ENCODE results near the gene MSL1. TPM values are rescaled to one million over a fixed set of nuclear protein-coding genes. Genes with fewer than 3 reads are reported as not detected.

Gene MSL1
- total and polyA plus RNA-seq, 8 donors: 29.3 to 322 (median 68.4) TPM

DNA sequence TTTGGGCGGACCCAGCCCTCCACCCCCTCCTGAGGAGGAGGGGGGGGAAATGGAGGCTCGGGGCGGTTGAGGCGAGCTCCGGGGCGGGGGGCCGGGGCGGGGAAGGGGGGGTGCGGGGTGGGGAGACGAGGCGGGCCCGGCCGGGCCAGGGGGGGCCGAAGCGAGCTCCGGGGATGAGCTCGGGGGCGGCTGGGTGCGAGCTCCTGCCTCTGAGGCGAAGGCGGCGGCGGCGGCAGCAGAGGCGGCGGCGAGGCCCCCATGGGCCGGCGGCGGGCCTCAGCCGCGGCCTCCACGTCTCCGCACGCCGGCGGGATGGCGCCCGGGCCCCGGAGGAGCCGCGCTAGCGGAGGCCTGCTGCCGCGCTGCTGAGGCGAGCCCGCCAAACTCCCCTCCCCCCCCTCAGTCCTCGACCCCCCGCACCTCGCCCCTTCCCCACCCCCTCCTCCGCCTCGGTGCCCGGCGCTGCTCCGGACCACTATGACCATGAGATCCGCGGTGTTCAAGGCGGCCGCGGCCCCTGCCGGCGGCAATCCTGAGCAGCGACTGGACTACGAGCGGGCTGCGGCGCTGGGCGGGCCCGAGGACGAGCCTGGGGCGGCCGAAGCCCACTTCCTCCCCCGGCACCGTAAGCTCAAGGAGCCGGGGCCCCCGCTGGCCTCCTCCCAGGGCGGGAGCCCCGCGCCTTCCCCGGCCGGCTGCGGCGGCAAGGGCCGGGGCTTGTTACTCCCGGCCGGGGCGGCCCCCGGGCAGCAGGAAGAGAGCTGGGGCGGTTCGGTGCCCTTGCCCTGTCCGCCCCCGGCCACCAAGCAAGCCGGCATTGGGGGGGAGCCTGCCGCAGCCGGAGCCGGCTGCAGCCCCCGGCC, 596 bp downstream of the MSL1 start:
- peaks cover 24 to 52% (median 37%) of the 10 kb centered on the region in 4 donors for H3K4me1 ChIP-seq
- H3K4me3 ChIP-seq: peak overlapping the region; percentile 88 to 100 (median 97)
- TF ChIP-seq POLR2AphosphoS5 (IDR thresholded peaks at IDR 0.05): peak in 2 of 3 donors; percentile 9 to 25
- TF ChIP-seq EP300 (IDR thresholded peaks at IDR 0.05): no peak
- TF ChIP-seq, protein P1, sequence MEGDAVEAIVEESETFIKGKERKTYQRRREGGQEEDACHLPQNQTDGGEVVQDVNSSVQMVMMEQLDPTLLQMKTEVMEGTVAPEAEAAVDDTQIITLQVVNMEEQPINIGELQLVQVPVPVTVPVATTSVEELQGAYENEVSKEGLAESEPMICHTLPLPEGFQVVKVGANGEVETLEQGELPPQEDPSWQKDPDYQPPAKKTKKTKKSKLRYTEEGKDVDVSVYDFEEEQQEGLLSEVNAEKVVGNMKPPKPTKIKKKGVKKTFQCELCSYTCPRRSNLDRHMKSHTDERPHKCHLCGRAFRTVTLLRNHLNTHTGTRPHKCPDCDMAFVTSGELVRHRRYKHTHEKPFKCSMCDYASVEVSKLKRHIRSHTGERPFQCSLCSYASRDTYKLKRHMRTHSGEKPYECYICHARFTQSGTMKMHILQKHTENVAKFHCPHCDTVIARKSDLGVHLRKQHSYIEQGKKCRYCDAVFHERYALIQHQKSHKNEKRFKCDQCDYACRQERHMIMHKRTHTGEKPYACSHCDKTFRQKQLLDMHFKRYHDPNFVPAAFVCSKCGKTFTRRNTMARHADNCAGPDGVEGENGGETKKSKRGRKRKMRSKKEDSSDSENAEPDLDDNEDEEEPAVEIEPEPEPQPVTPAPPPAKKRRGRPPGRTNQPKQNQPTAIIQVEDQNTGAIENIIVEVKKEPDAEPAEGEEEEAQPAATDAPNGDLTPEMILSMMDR (IDR thresholded peaks at IDR 0.05): peak in 1 of 7 experiments; percentile 14
- WGBS, 5 donors: 0 to 1% (median 0%) methylated on average over 11 to 92 of the region's 97 CpGs
- DNase-seq: peak in 1 of 2 donors; percentile 81
- no peaks in the 10 kb centered on the region for H3K9me3 ChIP-seq
- peaks cover 15 to 21% (median 21%) of the 10 kb centered on the region in 4 donors for H3K36me3 ChIP-seq
- intact Hi-C loops (cut with DNase I; ENCODE audit: low total_unique reads): no loop called here
- H3K27ac ChIP-seq: peak overlapping the region; percentile 92 to 99 (median 98)
- H3K27me3 ChIP-seq: no peaks in the 10 kb centered on the region

DNA sequence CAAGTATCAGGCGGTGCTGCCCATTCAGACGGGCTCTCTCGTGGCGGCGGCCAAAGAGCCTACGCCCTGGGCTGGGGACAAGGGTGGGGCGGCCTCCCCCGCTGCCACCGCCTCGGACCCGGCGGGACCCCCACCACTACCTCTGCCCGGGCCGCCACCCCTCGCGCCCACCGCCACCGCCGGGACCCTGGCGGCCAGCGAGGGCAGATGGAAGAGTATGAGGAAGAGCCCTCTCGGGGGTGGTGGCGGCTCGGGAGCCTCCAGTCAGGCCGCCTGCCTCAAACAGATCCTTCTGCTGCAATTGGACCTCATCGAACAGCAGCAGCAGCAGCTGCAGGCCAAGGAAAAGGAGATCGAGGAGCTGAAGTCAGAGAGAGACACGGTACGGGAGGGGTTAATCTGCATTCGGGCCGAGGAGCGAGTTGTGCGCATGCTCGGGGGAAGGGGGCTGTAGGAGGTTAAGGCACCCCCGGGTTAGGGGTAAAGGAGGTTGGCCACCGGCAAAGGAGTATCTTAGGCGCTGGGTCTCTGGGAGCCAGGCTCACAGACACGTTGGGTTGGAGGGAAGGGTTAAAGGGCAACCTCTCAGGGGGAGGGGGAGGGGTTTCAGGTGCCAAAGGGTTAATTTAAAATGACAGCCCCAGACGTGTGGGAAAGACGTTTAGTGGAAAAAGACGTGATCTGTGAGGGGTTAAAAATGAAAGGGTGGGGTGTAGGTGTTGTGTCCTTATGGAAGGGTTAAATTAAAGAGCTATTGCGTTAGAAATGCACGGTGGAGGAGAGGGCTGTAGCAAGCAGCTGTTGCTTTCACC, 1.4 kb downstream of the MSL1 start:
- no peaks in the 10 kb centered on the region for H3K27me3 ChIP-seq
- H3K4me3 ChIP-seq: peak overlapping the region; percentile 88 to 100 (median 97)
- TF ChIP-seq POLR2A (IDR thresholded peaks at IDR 0.05): no peak
- no peak for TF ChIP-seq EP300 (IDR thresholded peaks at IDR 0.05)
- TF ChIP-seq, protein P1 (IDR thresholded peaks at IDR 0.05): no peak
- TF ChIP-seq POLR2AphosphoS5 (IDR thresholded peaks at IDR 0.05): no peak
- WGBS, 5 donors: 0 to 1% (median 0%) methylated on average over 22 to 43 of the region's 43 CpGs
- peak in 1 of 2 donors; percentile 87 for DNase-seq
- intact Hi-C loops (cut with DNase I; ENCODE audit: low total_unique reads): no loop called here
- peaks cover 24 to 53% (median 37%) of the 10 kb centered on the region in 4 donors for H3K4me1 ChIP-seq
- H3K9me3 ChIP-seq: no peaks in the 10 kb centered on the region
- peak overlapping the region; percentile 92 to 99 (median 98) for H3K27ac ChIP-seq
- H3K36me3 ChIP-seq: peaks cover 15 to 30% (median 29%) of the 10 kb centered on the region in 4 donors

DNA sequence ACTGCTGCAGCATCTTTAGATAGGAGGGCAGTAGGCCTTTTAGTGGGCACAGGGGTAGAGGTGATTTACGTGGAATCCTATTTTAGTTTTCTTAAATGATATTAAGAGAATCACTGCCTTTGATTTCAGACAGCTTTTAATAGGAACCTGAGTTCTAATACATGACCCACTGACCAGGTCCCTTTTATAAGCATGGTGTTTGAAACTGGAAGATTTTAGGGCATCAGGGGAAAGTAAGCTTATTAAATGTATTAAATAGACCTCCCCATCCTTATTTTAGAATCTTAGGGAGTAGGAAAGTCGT, 2.0 kb downstream of the MSL1 start:
- intact Hi-C loops (cut with DNase I; ENCODE audit: low total_unique reads): no loop called here
- Histone ChIP-seq H3K27ac (peak overlapping the region; percentile 92 to 99 (median 98)), H3K4me3 (peak overlapping the region; percentile 88 to 100 (median 97)), H3K27me3 (no peaks in the 10 kb centered on the region), H3K4me1 (peaks cover 24 to 56% (median 37%) of the 10 kb centered on the region in 4 donors), H3K9me3 (no peaks in the 10 kb centered on the region), H3K36me3 (peaks cover 20 to 35% (median 35%) of the 10 kb centered on the region in 4 donors)
- DNase-seq: no peak
- TF ChIP-seq EP300 (IDR thresholded peaks at IDR 0.05): no peak
- TF ChIP-seq POLR2AphosphoS5 (IDR thresholded peaks at IDR 0.05): no peak
- TF ChIP-seq POLR2A (IDR thresholded peaks at IDR 0.05): no peak
- TF ChIP-seq, protein P1 (IDR thresholded peaks at IDR 0.05): no peak
- 0 to 2% (median 0%) methylated on average over 2 of the region's 2 CpGs for WGBS, 5 donors
